Measurements from ENCODE around the gene ELOVL6.
"Not testable (repeated sequence)": the region's sequence is repeated elsewhere in the genome, so short reads cannot be mapped to it uniquely, and the experiment has no call there.

Gene ELOVL6

GRCh38 chr4:110198435-110199416 is at the start of gene ELOVL6:
TSS of gene ELOVL6 (minus strand) at chr4:110198615. CDS start at chr4:110198335, 280 bp downstream.
- peak in 1 of 2 donors; percentile 0 for DNase-seq (ENCODE audit: low read depth in 2 of 2)

DNA sequence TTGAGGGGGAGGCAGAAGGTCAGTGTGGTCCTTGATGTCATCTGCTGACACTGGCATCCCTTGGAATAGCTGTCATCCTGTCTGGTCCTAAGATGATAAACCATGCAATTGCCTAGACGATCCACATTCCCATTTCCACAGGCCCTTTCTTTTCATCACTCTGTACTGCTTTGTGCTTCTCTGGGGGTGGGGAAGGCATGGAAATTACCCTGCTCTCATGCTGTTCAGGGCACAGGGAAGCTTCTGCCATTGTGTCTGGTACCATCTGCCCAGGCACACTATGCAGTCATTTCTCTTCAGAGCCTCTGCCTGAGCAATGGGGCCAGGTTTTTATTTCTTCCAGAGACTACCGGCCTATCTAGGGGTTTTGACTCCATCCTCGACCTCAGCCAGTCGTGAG is 49.7 kb upstream of the ELOVL6 start:
- no peak for DNase-seq (ENCODE audit: low read depth in 2 of 2)

- no peak for DNase-seq (ENCODE audit: low read depth in 2 of 2)
These were observed 49.2 kb upstream of the ELOVL6 start for GRCh38 chr4:110247591-110247990.

- DNase-seq (ENCODE audit: low read depth in 2 of 2), result no peak
These were observed 47.2 kb upstream of the ELOVL6 start for GRCh38 chr4:110245577-110245976.

DNA sequence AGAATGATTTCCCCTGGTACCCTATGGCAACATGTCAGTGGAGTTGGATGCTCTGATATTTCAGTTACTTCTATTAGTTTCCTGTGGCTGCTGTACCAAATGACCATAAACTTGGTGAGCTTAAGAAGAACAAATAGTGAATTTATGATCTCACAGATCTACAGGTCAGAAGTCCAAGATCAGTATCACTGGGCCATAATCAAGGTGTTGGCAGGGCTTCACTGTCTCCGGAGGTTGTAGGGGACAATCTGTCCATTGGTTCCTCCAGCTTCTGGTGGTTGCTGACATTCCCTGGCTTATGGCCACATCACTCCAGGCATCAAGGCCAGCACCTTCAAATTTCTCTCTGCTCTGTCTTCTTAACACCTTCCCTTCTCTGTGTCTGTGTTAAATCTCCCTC is 37.9 kb upstream of the ELOVL6 start:
- no peak for DNase-seq (ENCODE audit: low read depth in 2 of 2)

GRCh38 chr4:110233581-110233980 is 35.2 kb upstream of the ELOVL6 start:
- not testable (repeated sequence) for DNase-seq (ENCODE audit: low read depth in 2 of 2)

GRCh38 chr4:110231869-110232268 is 33.5 kb upstream of the ELOVL6 start:
- DNase-seq (ENCODE audit: low read depth in 2 of 2), result no peak

GRCh38 chr4:110229266-110229665 is 30.9 kb upstream of the ELOVL6 start:
- no peak for DNase-seq (ENCODE audit: low read depth in 2 of 2)

- no peak for DNase-seq (ENCODE audit: low read depth in 2 of 2)
These were observed 26.4 kb upstream of the ELOVL6 start for GRCh38 chr4:110224812-110225211.

DNA sequence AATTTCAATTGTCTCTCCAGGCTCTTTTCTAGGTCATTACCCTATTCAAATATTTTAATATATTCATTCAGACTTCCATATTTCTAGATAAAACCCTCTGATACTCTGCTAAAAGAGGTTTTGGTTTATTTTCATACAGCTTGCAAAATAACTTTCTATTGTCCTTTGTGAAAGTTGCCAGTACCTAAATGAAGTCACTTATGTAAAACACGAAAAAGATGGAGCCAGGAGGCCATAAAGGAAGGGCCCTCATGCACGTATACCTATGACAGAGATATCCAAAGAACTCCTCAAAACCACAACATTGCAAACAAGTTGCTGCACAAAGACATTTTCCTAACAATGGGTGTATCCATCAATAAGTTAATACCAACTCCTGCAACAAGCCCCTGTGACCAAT is 25.7 kb upstream of the ELOVL6 start:
- no peak for DNase-seq (ENCODE audit: low read depth in 2 of 2)

DNA sequence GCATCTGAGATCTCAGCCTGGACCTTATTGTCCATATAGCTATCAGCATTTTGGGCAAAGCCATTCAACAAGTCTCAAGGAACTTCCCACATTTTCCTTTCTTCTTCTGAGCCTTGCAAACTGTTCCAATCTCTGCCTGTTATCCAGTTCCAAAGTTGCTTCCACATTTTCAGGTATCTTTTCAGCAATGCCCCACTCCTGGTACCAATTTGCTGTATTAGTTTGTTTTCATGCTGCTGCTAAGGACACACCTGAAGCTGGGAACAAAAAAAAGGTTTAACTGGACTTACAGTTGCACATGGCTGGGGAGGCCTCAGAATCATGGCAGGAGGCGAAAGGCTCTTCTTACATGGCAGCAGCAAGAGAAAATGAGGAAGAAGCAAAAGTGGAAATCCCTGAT is 20.5 kb upstream of the ELOVL6 start:
- DNase-seq (ENCODE audit: low read depth in 2 of 2), result not testable (repeated sequence)

DNA sequence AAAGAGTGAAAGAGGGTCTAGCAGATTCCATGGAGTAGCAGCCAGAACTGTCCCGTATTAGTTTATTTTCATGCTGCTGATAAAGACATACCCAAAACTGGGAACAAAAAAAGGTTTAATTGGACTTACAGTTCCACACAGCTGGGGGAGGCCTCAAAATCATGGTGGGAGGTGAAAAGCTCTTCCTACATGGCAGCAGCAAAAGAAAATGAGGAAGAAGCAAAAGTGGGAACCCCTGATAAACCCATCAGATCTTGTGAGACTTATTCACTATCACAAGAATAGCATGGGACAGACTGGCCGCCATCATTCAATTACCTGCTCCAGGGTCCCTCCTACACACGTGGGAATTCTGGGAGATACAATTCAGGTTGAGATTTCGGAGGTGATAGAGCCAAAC is 18.8 kb upstream of the ELOVL6 start:
- DNase-seq (ENCODE audit: low read depth in 2 of 2), result not testable (repeated sequence)

DNA sequence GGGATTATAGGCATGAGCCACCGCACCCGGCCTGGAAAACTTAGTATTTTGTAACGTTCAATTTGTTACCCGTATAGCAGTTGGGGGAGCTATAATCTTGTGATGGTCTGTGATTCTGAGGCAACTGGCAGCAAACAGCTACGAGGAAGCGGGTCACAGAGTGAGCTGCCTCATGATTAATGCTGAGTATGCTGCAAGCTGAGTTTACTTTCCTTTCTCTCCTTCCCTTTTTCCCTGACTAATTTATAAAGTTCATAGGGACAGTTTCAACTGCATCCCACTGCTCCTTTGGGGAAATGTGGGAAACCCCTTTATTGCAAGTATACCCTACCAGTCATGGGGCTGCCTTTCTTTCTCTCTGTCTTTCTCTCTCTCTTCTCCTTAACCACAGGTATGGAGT is 17.7 kb upstream of the ELOVL6 start:
- DNase-seq (ENCODE audit: low read depth in 2 of 2), result no peak

GRCh38 chr4:110211770-110212061 is 13.3 kb upstream of the ELOVL6 start:
- DNase-seq (ENCODE audit: low read depth in 2 of 2), result no peak

- peak in 1 of 2 donors; percentile 6 for DNase-seq (ENCODE audit: low read depth in 2 of 2)
These were observed 12.8 kb upstream of the ELOVL6 start for GRCh38 chr4:110211007-110211769.

- DNase-seq (ENCODE audit: low read depth in 2 of 2), result no peak
These were observed 10.0 kb upstream of the ELOVL6 start for GRCh38 chr4:110208419-110208818.

DNA sequence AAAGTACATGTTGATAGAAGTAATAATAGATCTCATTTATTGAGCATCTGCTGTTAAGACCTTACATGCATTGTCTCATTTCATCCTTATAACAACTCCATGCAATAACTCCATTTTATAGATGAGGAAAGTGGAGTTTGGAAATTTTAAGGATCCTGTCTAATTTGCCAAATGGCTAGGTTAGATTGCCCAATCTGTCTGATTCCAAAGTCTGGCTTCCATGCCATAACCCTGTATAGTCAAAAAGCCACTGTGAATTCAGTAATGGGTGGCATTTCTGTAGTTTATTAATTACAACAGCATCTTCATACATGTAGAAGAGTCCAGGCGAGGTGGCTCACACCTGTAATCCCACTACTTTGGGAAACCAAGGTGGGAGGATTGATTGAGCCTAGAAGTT is 8.8 kb upstream of the ELOVL6 start:
- no peak for DNase-seq (ENCODE audit: low read depth in 2 of 2)

- no peak for DNase-seq (ENCODE audit: low read depth in 2 of 2)
These were observed 3.6 kb upstream of the ELOVL6 start for GRCh38 chr4:110202024-110202423.

DNA sequence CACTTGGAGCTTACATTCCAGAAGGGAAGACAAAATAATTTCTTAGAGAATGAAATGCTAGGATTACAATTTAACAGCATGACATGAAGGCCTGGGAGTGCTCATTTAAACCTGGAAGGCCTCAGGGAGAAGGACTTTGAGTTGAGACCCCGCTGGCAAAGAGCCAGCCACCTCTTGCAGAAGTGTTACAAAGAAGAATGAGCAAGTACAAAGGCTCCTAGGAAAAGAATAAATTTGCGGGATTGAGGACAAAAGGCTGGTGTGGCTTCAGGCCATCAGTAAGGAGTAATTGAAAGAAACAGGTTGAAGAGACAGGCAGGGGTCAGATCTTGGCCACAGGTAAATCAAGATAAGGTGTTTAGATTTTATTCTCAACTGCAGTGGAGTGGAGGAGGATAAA is 3.1 kb upstream of the ELOVL6 start:
- no peak for DNase-seq (ENCODE audit: low read depth in 2 of 2)

DNA sequence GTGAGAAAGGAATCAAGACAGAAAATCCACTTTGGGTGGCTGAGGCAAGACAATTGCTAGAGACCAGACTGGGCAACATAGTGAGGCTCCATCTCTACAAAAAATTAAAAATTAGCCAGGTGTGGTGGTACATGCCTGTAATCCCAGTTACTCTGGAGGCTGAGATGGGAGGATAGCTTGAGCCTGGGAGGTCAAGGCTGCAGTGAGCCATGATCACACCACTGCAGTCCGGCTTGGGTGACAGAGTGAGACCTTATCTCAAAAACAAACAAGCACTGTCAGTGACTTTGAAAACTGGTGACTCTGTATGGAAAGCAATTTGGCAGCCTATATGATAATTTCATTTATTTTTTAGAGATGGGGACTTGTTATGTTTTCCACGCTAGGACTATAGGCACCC is 2.3 kb upstream of the ELOVL6 start:
- no peak for DNase-seq (ENCODE audit: low read depth in 2 of 2)

DNA sequence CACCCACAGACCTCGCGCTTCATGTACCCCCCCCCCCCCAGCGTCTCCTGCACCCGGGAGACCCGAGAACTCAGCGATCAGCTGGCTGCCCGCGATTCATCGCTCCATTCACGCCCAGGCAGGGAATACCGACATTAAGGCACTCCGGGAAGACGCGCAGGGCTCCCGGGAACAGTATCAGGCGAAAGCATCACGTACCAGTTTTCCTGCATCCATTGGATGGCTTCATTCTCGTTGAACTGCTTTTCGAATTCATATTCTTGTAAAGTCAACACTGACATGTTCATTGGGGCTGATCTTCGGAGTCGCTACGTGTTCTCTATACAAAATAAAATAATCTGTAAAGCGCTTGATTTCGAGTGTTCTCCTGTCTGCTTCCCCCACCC is 373 bp downstream of the ELOVL6 start:
- no peak for DNase-seq (ENCODE audit: low read depth in 2 of 2)

DNA sequence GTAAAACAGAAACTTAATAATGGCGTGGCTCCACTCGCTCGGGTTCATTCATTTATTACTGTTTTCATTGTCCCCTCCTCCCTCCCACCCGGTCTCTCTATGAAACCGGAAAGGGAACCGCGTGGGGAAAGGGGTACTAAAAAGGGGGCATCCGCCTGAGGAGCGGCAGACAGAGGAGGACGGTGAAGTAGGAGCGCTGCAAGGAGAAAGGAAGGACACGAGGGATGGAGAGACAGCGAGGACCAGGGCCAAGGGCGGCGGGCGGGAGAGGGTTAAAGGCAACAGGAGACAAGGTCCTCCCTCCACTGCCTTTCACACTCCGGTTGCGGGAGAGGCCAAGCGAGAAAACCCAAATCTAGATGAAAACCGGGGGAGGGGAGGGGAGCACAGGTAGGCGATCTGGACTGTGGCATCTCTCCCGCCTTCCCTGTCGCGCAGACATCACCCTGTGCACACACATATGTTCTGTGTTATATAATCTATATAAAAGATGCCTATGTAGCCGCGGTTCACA is 829 bp downstream of the ELOVL6 start:
- DNase-seq (ENCODE audit: low read depth in 2 of 2), result peak; percentile 21 to 30

All from stimulated activated CD8-positive, alpha-beta memory T cell treated with anti-CD3 and anti-CD28 coated beads, Interleukin-15, amount 100 ng/mL, for 4 hours (primary cell).